Panc1 (cell line): ENCODE data around the gene PARP16. TPM values are rescaled to one million over a fixed set of nuclear protein-coding genes. Genes with fewer than 3 reads are reported as not detected.
"Not testable (repeated sequence)": the region's sequence is repeated elsewhere in the genome, so short reads cannot be mapped to it uniquely, and the experiment has no call there.

Experiments used
- ATAC-seq: fragments of 200-7000 bp; cut with Tn5 transposase; 2 replicates; pipeline ENCODE4 v1.9.1; 2020; ENCODE audit warnings: mild to moderate bottlenecking, moderate library complexity
- BruUV-seq: library from RNA; stranded (reverse); fragments of 400-500 nt; replicated peaks from 2 replicates; lab custom pipeline; 2021; lab: Mats Ljungman, UMichigan
- CTCF ChIA-PET: fragments of 300-600 bp; sonication (Branson Sonifier 250); formaldehyde crosslinking; loops from one replicate; lab custom pipeline; 2022; ENCODE audit warnings: antibody characterized with exemption; lab: Charles Lee
- POLR2A ChIA-PET: fragments of 300-600 bp; sonication (Branson Sonifier 250); formaldehyde crosslinking; loops from one replicate; lab custom pipeline; 2022; ENCODE audit warnings: antibody characterized with exemption; lab: Charles Lee
- DNase-seq: peaks from one replicate; pipeline ENCODE4 v3.0.0-alpha.2; 2010; ENCODE audit warnings: low read depth, low spot score
- H3K27ac ChIP-seq: 2 replicates; pipeline ENCODE4 v1.5.1; 2011; ENCODE audit warnings: mild to moderate bottlenecking, low read length, inconsistent platforms
- H3K27me3 ChIP-seq: fragments of 200-500 bp; sonication (Bioruptor generic); 2 replicates; pipeline ENCODE4 v1.6.0; 2014; ENCODE audit warnings: low read length, inconsistent platforms; ENCODE audit not compliant: control insufficient read depth, insufficient read depth
- H3K36me3 ChIP-seq: fragments of 200-500 bp; sonication (Bioruptor generic); 2 replicates; pipeline ENCODE4 v1.5.1; 2014; ENCODE audit warnings: inconsistent platforms, mild to moderate bottlenecking, low read length, moderate library complexity; ENCODE audit not compliant: control insufficient read depth, insufficient read depth
- H3K4me1 ChIP-seq: 2 replicates; pipeline ENCODE4 v1.5.1; 2011; ENCODE audit warnings: inconsistent platforms, mild to moderate bottlenecking, low read length, moderate library complexity; ENCODE audit not compliant: control insufficient read depth, insufficient read depth
- H3K4me3 ChIP-seq, 2 experiments: 2 replicates each; pipeline ENCODE4 v1.5.1; 2011 to 2012; ENCODE audit warnings: low read depth in 2 of 2, low read length in 2 of 2, mild to moderate bottlenecking in 2 of 2, inconsistent platforms in 1 of 2, moderate library complexity in 1 of 2
- H3K9me3 ChIP-seq: fragments of 200-500 bp; sonication (Bioruptor generic); 2 replicates; pipeline ENCODE4 v1.5.1; 2014; ENCODE audit warnings: low read depth, mild to moderate bottlenecking, inconsistent platforms, low read length, moderate library complexity; ENCODE audit not compliant: control insufficient read depth, insufficient read depth
- CTCF ChIP-seq: fragments of 450-650 bp; IDR thresholded peaks from 2 replicates; pipeline ENCODE4 v1.5.1; 2017; ENCODE audit warnings: mild to moderate bottlenecking
- POLR2AphosphoS5 ChIP-seq: IDR thresholded peaks from 2 replicates; pipeline ENCODE4 v1.6.1; 2012; ENCODE audit warnings: mild to moderate bottlenecking, low read depth, low read length, moderate library complexity
- REST ChIP-seq, 2 experiments: IDR thresholded peaks; 2 replicates each; pipeline ENCODE4 v1.6.1; 2011 to 2012; ENCODE audit warnings: low read depth in 2 of 2, control low read depth in 1 of 2, low read length in 1 of 2, mild to moderate bottlenecking in 1 of 2, moderate library complexity in 1 of 2; ENCODE audit not compliant: insufficient read depth in 1 of 2
- SIN3A ChIP-seq: IDR thresholded peaks from 2 replicates; pipeline ENCODE4 v1.6.1; 2012; ENCODE audit warnings: low read depth, mild to moderate bottlenecking, low read length, moderate library complexity, borderline replicate concordance; ENCODE audit not compliant: insufficient read depth
- TCF7L2 ChIP-seq: IDR thresholded peaks from 2 replicates; pipeline ENCODE4 v1.6.1; 2011; ENCODE audit warnings: mild to moderate bottlenecking, low read depth, low read length, inconsistent platforms
- in situ Hi-C: cut with HindIII; loops from 2 replicates; pipeline ENCODE4 v1.10.0; 2016; ENCODE audit warnings: low sequenced_read_pairs, low pct_unique_long_range_greater_than_20kb
- intact Hi-C: fragments of 100-400 bp; cut with micrococcal nuclease; formaldehyde crosslinking; loops from one replicate; pipeline ENCODE4 v1.10.0; 2022; ENCODE audit not compliant: unreplicated experiment
- total RNA-seq: library from RNA; stranded (reverse); gene quantifications from one replicate; pipeline ENCODE4 v1.2.1, GENCODE V29; 2021; ENCODE audit not compliant: unreplicated experiment

The PARP16 gene
- total RNA-seq, 1 experiment from 2014 or later: 15.4 TPM

GRCh38 chr15:65275104-65275727 lies 11.5 kb downstream of the PARP16 start:
- H3K4me3 ChIP-seq: no peak overlapping the region
- in situ Hi-C loops: no loop called here
- no peaks in the 10 kb centered on the region for H3K9me3 ChIP-seq
- no peak for ATAC-seq
- intact Hi-C loops: no loop called here
- no TSS peak for BruUV-seq
- no peaks in the 10 kb centered on the region for H3K36me3 ChIP-seq
- no peak for TF ChIP-seq POLR2AphosphoS5
- no peak for TF ChIP-seq REST (IDR thresholded peaks at IDR 0.05; ENCODE audit: insufficient read depth in 1 of 2, low read depth in 2 of 2, low read length in 1 of 2)
- TF ChIP-seq SIN3A: no peak
- no peak for TF ChIP-seq TCF7L2
- TF ChIP-seq CTCF: no peak
- no peak for DNase-seq
- CTCF ChIA-PET: interaction anchor here (0.5 to 0.6 kb wide), 2 partner anchors 66 to 127 kb away, joined by 4 to 11 read pairs; no protein-coding TSS in a partner anchor
- no peak overlapping the region for H3K27ac ChIP-seq
- H3K4me1 ChIP-seq: no peaks in the 10 kb centered on the region
- no peaks in the 10 kb centered on the region for H3K27me3 ChIP-seq
- POLR2A ChIA-PET: interaction anchor here (0.7 kb wide), 1 partner anchor 35 kb away, joined by 3 read pairs; no protein-coding TSS in a partner anchor

GRCh38 chr15:65270811-65271545 lies 15.7 kb downstream of the PARP16 start:
- CTCF ChIA-PET: interaction anchor here (0.8 to 1.5 kb wide), 3 partner anchors 63 to 86 kb away, joined by 3 to 4 read pairs (median 3); no protein-coding TSS in a partner anchor
- H3K4me3 ChIP-seq, H3K27ac ChIP-seq, H3K4me1 ChIP-seq, H3K36me3 ChIP-seq, BruUV-seq, H3K27me3 ChIP-seq, H3K9me3 ChIP-seq, DNase-seq, in situ Hi-C loops: not testable (repeated sequence)
- peak; percentile 97 for ATAC-seq
- intact Hi-C loops: loop anchor here (1.0 kb wide), 1 partner anchor 82 kb away; no protein-coding TSS in a partner anchor
- POLR2A ChIA-PET: interaction anchor here (0.6 kb wide), 1 partner anchor 14 kb away, joined by 3 read pairs; no protein-coding TSS in a partner anchor
- peak; percentile 88 for TF ChIP-seq CTCF
